ENCODE data around the gene FANCC.
"Not testable (repeated sequence)": the region's sequence is repeated elsewhere in the genome, so short reads cannot be mapped to it uniquely, and the experiment has no call there.

FANCC gene

DNA sequence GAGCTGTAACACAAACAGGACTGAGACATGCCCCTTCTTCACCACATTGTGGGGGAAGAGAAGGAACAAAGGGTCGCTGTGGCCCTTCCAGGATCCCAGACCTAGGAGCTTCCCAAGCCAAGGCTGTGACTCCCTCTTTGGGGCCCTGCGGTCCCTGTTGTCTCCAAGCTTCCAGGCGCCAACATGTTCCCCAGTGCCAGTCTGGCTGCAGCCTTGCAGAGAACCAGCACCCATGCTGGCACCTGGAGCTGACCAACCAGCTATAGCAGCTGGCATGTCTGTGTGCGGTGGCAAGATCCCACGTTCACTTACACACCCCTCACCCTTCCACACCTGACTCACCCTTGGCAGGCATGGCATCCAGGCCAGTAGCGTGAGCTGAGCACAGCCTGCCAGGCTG lies 20.7 kb upstream of the FANCC start:
- no peak for DNase-seq
- in situ Hi-C loops (cut with HindIII; ENCODE audit: low pct_ligation_motif_present, low sequenced_read_pairs) = no loop called here
- H3K27ac ChIP-seq = no peak overlapping the region
- no peaks in the 10 kb centered on the region for H3K36me3 ChIP-seq (replicated peaks)
- TF ChIP-seq, protein P1, sequence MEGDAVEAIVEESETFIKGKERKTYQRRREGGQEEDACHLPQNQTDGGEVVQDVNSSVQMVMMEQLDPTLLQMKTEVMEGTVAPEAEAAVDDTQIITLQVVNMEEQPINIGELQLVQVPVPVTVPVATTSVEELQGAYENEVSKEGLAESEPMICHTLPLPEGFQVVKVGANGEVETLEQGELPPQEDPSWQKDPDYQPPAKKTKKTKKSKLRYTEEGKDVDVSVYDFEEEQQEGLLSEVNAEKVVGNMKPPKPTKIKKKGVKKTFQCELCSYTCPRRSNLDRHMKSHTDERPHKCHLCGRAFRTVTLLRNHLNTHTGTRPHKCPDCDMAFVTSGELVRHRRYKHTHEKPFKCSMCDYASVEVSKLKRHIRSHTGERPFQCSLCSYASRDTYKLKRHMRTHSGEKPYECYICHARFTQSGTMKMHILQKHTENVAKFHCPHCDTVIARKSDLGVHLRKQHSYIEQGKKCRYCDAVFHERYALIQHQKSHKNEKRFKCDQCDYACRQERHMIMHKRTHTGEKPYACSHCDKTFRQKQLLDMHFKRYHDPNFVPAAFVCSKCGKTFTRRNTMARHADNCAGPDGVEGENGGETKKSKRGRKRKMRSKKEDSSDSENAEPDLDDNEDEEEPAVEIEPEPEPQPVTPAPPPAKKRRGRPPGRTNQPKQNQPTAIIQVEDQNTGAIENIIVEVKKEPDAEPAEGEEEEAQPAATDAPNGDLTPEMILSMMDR (IDR thresholded peaks at IDR 0.05; ENCODE audit: low read depth, low read length, missing control alignments) = no peak
- H3K27me3 ChIP-seq (replicated peaks) = no peaks in the 10 kb centered on the region
- H3K4me3 ChIP-seq (ENCODE audit: low read depth, low read length) = no peak overlapping the region

DNA sequence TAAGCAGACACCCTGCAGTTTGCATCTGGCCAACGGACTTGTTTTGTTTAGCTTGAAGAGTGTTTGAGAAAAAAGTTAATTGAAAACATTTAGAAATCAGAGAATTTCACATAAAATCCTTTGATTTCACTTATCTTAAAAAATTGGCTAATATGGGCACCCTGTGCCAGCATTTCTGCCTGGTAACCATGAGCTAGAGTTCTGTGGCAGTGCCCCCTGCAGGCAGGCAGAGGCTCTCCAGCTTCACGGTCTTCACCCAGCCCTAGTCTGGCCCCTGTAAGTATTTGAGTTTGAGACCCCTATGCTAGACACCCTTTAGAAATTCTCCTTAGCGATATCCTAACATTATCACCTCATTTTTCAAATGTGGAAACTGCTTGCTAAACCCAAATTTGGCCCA lies 18.8 kb upstream of the FANCC start:
- no peak overlapping the region for H3K27ac ChIP-seq
- in situ Hi-C loops (cut with HindIII; ENCODE audit: low pct_ligation_motif_present, low sequenced_read_pairs) = no loop called here
- H3K27me3 ChIP-seq (replicated peaks) = no peaks in the 10 kb centered on the region
- TF ChIP-seq, protein P1 (IDR thresholded peaks at IDR 0.05; ENCODE audit: low read depth, low read length, missing control alignments) = peak; percentile 59
- H3K4me3 ChIP-seq (ENCODE audit: low read depth, low read length) = no peak overlapping the region
- no peaks in the 10 kb centered on the region for H3K36me3 ChIP-seq (replicated peaks)
- DNase-seq = no peak

DNA sequence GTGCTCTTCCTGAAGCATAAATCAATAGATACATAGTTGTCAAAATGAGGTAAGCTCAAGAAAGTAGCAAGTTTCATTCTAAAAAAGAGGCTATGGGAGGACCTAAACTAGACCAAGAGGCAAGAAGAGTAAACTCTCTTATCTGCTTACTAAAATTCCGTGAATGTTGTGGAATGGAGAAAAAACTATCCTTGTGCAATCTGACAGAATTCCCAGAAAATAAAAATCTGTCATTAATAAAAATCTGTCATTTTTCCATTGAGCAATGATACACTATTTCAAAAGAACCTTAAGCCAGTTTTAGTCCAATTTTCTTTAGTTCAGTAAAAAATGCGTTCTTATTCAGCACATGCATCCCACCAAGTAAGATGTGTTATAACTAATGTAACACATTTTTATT lies 15.9 kb upstream of the FANCC start:
- H3K36me3 ChIP-seq (replicated peaks) = no peaks in the 10 kb centered on the region
- H3K27me3 ChIP-seq (replicated peaks) = no peaks in the 10 kb centered on the region
- DNase-seq = no peak
- H3K27ac ChIP-seq = no peak overlapping the region
- TF ChIP-seq, protein P1 (IDR thresholded peaks at IDR 0.05; ENCODE audit: low read depth, low read length, missing control alignments) = no peak
- H3K4me3 ChIP-seq (ENCODE audit: low read depth, low read length) = no peak overlapping the region
- in situ Hi-C loops (cut with HindIII; ENCODE audit: low pct_ligation_motif_present, low sequenced_read_pairs) = no loop called here

DNA sequence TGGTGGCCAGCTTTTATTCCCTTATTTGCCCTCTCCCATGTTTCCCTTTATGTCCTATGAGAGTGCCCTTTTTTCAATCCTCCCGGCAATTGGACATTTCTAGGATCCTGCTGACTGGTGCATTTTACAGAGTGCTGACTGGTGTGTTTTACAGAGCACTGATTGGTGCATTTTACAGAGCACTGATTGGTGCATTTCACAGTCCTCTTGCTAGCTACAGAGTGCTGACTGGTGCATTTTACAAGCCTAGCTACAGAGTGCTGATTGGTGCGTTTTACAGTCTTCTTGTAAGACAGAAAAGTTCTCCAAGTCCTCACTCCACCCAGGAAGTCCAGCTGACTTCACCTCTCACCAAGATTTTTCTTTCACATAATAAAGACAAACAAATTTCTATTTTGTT lies 15.4 kb upstream of the FANCC start:
- DNase-seq = no peak
- in situ Hi-C loops (cut with HindIII; ENCODE audit: low pct_ligation_motif_present, low sequenced_read_pairs) = no loop called here
- no peaks in the 10 kb centered on the region for H3K27me3 ChIP-seq (replicated peaks)
- no peak overlapping the region for H3K27ac ChIP-seq
- H3K4me3 ChIP-seq (ENCODE audit: low read depth, low read length) = no peak overlapping the region
- TF ChIP-seq, protein P1 (IDR thresholded peaks at IDR 0.05; ENCODE audit: low read depth, low read length, missing control alignments) = no peak
- no peaks in the 10 kb centered on the region for H3K36me3 ChIP-seq (replicated peaks)

DNA sequence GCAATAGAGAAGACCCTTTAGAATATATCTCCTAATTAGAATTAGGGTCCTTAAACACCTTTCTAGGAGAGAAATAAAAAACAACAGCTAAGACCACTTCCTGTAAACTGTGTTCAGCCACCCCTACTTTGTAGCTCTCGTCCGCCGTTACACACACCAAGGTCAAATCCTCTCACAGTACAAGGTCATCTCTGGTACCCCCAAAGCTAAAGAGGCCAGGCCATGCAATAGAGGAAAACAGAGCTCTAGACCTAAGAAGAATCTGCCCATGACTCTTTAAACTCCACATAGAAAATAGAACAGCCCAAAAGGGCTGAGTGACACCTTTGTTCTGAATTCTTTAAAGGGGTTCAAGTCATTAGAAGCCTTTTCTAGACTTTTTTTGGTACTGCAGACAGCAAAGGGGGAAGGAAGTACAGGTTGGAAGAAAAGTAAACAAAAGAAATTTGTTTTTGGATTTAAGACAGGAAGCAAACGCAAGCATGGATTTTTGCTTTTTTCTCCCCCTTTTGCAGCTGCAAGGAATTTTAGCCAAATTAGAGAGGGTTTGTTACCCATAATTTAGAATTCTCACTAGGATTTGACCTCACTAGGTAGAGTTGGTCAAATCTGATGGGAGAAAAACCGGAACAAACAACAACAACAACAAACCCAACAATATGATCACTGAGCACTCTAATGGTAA lies 13.4 kb upstream of the FANCC start:
- H3K27me3 ChIP-seq (replicated peaks) = no peaks in the 10 kb centered on the region
- H3K27ac ChIP-seq = no peak overlapping the region
- in situ Hi-C loops (cut with HindIII; ENCODE audit: low pct_ligation_motif_present, low sequenced_read_pairs) = no loop called here
- no peak overlapping the region for H3K4me3 ChIP-seq (ENCODE audit: low read depth, low read length)
- DNase-seq = no peak
- TF ChIP-seq, protein P1 (IDR thresholded peaks at IDR 0.05; ENCODE audit: low read depth, low read length, missing control alignments) = no peak
- no peaks in the 10 kb centered on the region for H3K36me3 ChIP-seq (replicated peaks)

DNA sequence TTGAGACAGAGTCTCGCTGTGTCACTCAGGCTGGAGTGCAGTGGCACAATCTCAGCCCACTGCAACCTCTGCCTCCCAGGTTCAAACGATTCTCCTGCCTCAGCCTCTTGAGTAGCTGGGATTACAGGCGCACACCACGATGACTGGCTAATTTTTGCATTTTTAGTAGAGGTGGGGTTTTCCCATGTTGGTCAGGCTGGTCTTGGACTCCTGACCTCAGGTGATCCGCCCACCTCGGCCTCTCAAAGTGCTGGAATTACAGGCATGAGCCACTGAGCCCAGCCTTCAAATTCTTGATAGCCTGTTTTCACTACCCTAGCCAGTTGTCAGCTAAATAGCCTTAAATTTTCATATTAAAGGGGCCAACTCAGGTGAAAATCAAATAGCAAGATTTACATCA lies 11.6 kb upstream of the FANCC start:
- H3K4me3 ChIP-seq (ENCODE audit: low read depth, low read length); DNase-seq; H3K27ac ChIP-seq; H3K36me3 ChIP-seq (replicated peaks); in situ Hi-C loops (cut with HindIII; ENCODE audit: low pct_ligation_motif_present, low sequenced_read_pairs); H3K27me3 ChIP-seq (replicated peaks): not testable (repeated sequence)

All from brain microvascular endothelial cell (primary cell).